Psoas muscle (tissue), 8 donors: Measurements from ENCODE around the gene DUSP6. TPM values are rescaled to one million over a fixed set of nuclear protein-coding genes. Genes with fewer than 3 reads are reported as not detected.
"Not testable (repeated sequence)": the region's sequence is repeated elsewhere in the genome, so short reads cannot be mapped to it uniquely, and the experiment has no call there.

Experiments used
- ATAC-seq, 4 donors: fragments of 200-7000 bp; cut with Tn5 transposase; one replicate each; pipeline ENCODE4 v1.9.1; 2020; ENCODE audit warnings: moderate library complexity in 3 of 4, mild to moderate bottlenecking in 2 of 4
- DNase-seq, 2 donors: peaks; one replicate each; pipeline ENCODE4 v3.0.0-alpha.2; 2020
- H3K27ac ChIP-seq: fragments of 200-600 bp; one replicate; pipeline ENCODE4 v1.8.0; 2022
- H3K27me3 ChIP-seq, 3 donors: fragments of 200-600 bp in 1 of 3; one replicate each; pipeline versions ENCODE4 v1.6.1 to v1.8.0; 2013 to 2022; ENCODE audit warnings: low read length in 2 of 3, mild to moderate bottlenecking in 2 of 3, moderate library complexity in 1 of 3; ENCODE audit not compliant: insufficient read depth in 3 of 3
- H3K36me3 ChIP-seq, 2 donors: fragments of 200-600 bp in 1 of 2; one replicate each; pipeline versions ENCODE4 v1.6.1 to v1.8.0; 2013 to 2022; ENCODE audit warnings: low read depth in 1 of 2, mild to moderate bottlenecking in 1 of 2, moderate library complexity in 1 of 2; ENCODE audit not compliant: insufficient read depth in 1 of 2
- H3K4me1 ChIP-seq: fragments of 200-600 bp; one replicate; pipeline ENCODE4 v1.8.0; 2022
- H3K4me3 ChIP-seq: fragments of 200-600 bp; one replicate; pipeline ENCODE4 v1.8.0; 2022; ENCODE audit warnings: mild to moderate bottlenecking
- H3K9me3 ChIP-seq: fragments of 200-600 bp; one replicate; pipeline ENCODE4 v1.8.0; 2022
- CTCF ChIP-seq: fragments of 200-600 bp; IDR thresholded peaks from one replicate; pipeline ENCODE4 v1.8.0; 2022; ENCODE audit warnings: antibody characterized with exemption
- WGBS, 3 donors: extraction: QIAGEN DNeasy Blood & Tissue Kit; methylation state at CpG; one replicate each; pipeline versions ENCODE4 v1.1.6 to v1.1.7; 2013; 5-methylcytosine and 5-hydroxymethylcytosine counted together
- intact Hi-C, 2 donors: fragments of 100-400 bp; cut with DNase I; formaldehyde crosslinking; loops; one replicate each; pipeline versions ENCODE4 v1.11.0 to v1.14.2; 2022
- polyA plus RNA-seq, 3 donors: library from polyadenylated mRNA; stranded (reverse); fragments of 200-250 nt; gene quantifications; one replicate each; pipeline ENCODE4 v1.2.3, GENCODE V29; 2013
- total RNA-seq, 4 donors: library from RNA; stranded (reverse); fragmentation: NEBNext Ultra II Directional in 2 of 4; extraction: Animal tissue kit (Norgen Biotek cat#: 25700) in 2 of 4; gene quantifications; one replicate each; pipeline versions ENCODE4 v1.2.1 to v1.2.4, GENCODE V29; 2021 to 2023
- donor health status: healthy with polysubstance abuse.
- donor health status: DM: no; HTN: no; CAD: no; lungs with moderate emphysema.
- donor health status: Bipolar disorder and iron deficiency.
- donor health status: healthy.
- donor health status: DM: yes; HTN: yes; CAD: no.
- donor health status: DM: no; HTN: no; CAD: no.
- donor health status: DM: no; HTN: no; CAD: no.
- donor health status: DM: yes; HTN: yes; CAD: no.

The DUSP6 gene
- total and polyA plus RNA-seq, 7 donors, result 5.0 to 27.0 (median 12.3) TPM

- intact Hi-C loops, result loop anchor here in 1 of 2 donors (5.0 to 10.0 kb wide), 2 partner anchors 84 to 176 kb away; no protein-coding TSS in a partner anchor
- 75 to 93% (median 93%) methylated on average over 1 of the region's 1 CpG for WGBS, 3 donors
These were observed 11.4 kb downstream of the DUSP6 start for GRCh38 chr12:89340861-89341260.

DNA sequence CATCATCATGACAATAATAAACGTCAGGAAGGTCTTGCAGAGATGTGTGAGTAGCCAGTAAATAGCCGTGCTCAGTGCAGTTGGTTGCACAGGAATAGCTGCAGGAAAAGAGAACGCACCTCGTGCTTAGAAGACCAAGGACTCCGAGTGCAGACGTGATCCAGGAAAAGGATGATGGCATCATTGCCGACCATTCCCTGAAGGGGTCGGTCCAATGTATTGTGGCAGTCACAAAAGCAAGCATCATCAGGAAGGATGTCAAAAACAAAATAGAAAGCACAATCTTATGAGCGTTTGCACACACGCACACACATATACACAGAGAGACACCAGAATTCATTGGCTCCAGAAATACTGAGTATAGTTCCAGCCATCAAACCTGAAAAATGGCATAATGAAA lies 12.8 kb downstream of the DUSP6 start:
- DNase-seq, result no peak
- intact Hi-C loops, result no loop called here
- 77 to 82% (median 79%) methylated on average over 10 of the region's 10 CpGs for WGBS, 3 donors
- Histone ChIP-seq H3K4me1 (no peaks in the 10 kb centered on the region), H3K36me3 (no peaks in the 10 kb centered on the region), H3K27ac (peak overlapping the region; percentile 42), H3K4me3 (no peak overlapping the region), H3K9me3 (no peaks in the 10 kb centered on the region), H3K27me3 (no peaks in the 10 kb centered on the region)
- ATAC-seq, result peak in 1 of 4 donors; percentile 26
- TF ChIP-seq CTCF, result no peak

More at GRCh38 chr12:89340861-89341260, 11.4 kb downstream of the DUSP6 start:
- ATAC-seq (no peak), DNase-seq (no peak)
- no peak for TF ChIP-seq CTCF
- no peaks in the 10 kb centered on the region for H3K36me3 ChIP-seq
- H3K27me3 ChIP-seq, result no peaks in the 10 kb centered on the region
- H3K4me3 ChIP-seq, result no peak overlapping the region
- no peak overlapping the region for H3K27ac ChIP-seq
- no peaks in the 10 kb centered on the region for H3K9me3 ChIP-seq
- H3K4me1 ChIP-seq, result no peaks in the 10 kb centered on the region

- H3K27me3 ChIP-seq, H3K4me3 ChIP-seq, H3K4me1 ChIP-seq, DNase-seq, H3K27ac ChIP-seq, intact Hi-C loops, H3K9me3 ChIP-seq, H3K36me3 ChIP-seq, ATAC-seq: not testable (repeated sequence)
- WGBS, 3 donors, result 46 to 72% (median 57%) methylated on average over 4 of the region's 4 CpGs
These were observed 15.2 kb downstream of the DUSP6 start for GRCh38 chr12:89337136-89337535.

- H3K9me3 ChIP-seq, result peaks cover 5% of the 10 kb centered on the region
- 90 to 95% (median 92%) methylated on average over 5 of the region's 5 CpGs for whole genome bisulfite sequencing, 3 donors
- ATAC-seq (no peak), DNase-seq (no peak)
- no peaks in the 10 kb centered on the region for H3K36me3 ChIP-seq
- intact Hi-C loops, result no loop called here
- no peak overlapping the region for H3K4me3 ChIP-seq
- H3K27me3 ChIP-seq, result no peaks in the 10 kb centered on the region
- H3K27ac ChIP-seq, result no peak overlapping the region
- H3K4me1 ChIP-seq, result no peaks in the 10 kb centered on the region
- TF ChIP-seq CTCF, result no peak
These were observed 16.7 kb downstream of the DUSP6 start for GRCh38 chr12:89335452-89336244.

DNA sequence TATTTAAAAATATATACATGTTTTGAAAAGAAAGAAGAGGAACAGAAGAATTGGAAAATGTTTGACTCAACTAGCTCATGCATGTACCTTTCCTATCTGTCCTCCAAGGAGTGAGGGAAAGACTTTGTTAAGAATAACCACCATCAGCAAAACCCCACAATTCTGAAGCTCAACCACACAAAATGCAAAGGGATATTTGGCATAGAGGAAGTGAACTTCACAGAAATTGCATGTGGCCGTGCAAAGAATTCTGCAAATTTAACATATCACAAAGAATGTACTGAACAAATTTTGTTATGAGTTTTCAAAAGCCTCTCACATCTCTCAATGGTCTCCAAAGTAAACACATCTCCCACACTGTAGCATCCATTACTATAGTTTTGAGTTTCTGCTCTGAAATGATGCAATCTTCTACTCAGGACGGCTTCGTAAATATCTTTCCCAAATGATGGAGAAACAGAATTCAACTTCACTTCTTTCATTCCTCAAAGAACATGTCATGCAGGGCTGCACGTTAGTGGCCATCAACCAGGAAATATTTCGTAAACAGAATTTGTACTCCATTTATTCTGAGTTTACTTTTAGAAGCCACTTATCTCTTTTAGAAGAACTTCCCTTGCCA lies 17.6 kb downstream of the DUSP6 start:
- Histone ChIP-seq H3K27ac (no peak overlapping the region), H3K4me1 (no peaks in the 10 kb centered on the region), H3K36me3 (no peaks in the 10 kb centered on the region), H3K4me3 (no peak overlapping the region), H3K9me3 (peaks cover 8% of the 10 kb centered on the region), H3K27me3 (no peaks in the 10 kb centered on the region)
- intact Hi-C loops, result no loop called here
- no peak for DNase-seq
- ATAC-seq, result no peak
- no peak for TF ChIP-seq CTCF
- 70 to 82% (median 76%) methylated on average over 5 of the region's 5 CpGs for WGBS, 3 donors
